ENCODE data around the gene STIL.

DNA sequence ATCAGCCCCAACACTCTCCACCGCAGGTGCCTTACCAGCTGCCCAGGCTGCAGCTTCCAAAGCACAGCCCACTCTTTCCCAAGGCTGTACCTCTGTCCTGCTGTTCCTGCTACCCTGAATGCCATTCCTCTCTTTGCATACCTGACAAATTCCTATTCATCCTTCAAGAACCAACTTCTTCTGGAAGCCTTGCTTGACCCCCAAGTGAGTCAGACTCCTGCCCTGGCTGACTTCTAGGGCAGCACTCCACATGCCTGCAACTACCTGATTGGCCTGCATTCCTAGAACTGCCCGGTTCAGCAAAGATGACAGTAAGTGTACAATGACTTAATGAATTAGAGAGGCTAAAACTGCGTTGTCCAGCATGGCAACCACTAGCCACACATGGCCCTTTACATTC lies 103.3 kb downstream of the STIL start:
- TF ChIP-seq JUN (IDR thresholded peaks at IDR 0.05; ENCODE audit: borderline replicate concordance, insufficient read depth, insufficient read length, low read depth) (no peak), POLR2A (IDR thresholded peaks at IDR 0.05; ENCODE audit: low read depth, low read length) (no peak), EZH2 (IDR thresholded peaks at IDR 0.05; ENCODE audit: borderline replicate concordance, low read depth, low read length, severe bottlenecking) (no peak), POLR2AphosphoS5 (IDR thresholded peaks at IDR 0.05; ENCODE audit: insufficient read depth, low read depth, low read length) (no peak), FOS (IDR thresholded peaks at IDR 0.05; ENCODE audit: borderline replicate concordance, insufficient read depth, low read length) (no peak)
- TF ChIP-seq, protein P1, sequence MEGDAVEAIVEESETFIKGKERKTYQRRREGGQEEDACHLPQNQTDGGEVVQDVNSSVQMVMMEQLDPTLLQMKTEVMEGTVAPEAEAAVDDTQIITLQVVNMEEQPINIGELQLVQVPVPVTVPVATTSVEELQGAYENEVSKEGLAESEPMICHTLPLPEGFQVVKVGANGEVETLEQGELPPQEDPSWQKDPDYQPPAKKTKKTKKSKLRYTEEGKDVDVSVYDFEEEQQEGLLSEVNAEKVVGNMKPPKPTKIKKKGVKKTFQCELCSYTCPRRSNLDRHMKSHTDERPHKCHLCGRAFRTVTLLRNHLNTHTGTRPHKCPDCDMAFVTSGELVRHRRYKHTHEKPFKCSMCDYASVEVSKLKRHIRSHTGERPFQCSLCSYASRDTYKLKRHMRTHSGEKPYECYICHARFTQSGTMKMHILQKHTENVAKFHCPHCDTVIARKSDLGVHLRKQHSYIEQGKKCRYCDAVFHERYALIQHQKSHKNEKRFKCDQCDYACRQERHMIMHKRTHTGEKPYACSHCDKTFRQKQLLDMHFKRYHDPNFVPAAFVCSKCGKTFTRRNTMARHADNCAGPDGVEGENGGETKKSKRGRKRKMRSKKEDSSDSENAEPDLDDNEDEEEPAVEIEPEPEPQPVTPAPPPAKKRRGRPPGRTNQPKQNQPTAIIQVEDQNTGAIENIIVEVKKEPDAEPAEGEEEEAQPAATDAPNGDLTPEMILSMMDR (IDR thresholded peaks at IDR 0.05; ENCODE audit: extremely low read depth in 1 of 2, insufficient read depth in 1 of 2, low read depth in 1 of 2, low read length in 2 of 2) = no peak
- TF ChIP-seq, protein P2, sequence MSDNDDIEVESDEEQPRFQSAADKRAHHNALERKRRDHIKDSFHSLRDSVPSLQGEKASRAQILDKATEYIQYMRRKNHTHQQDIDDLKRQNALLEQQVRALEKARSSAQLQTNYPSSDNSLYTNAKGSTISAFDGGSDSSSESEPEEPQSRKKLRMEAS (IDR thresholded peaks at IDR 0.05; ENCODE audit: insufficient read depth, insufficient read length) = no peak
